CD4-positive, alpha-beta memory T cell (primary cell): ENCODE results near the gene ZNF281. TPM values are rescaled to one million over a fixed set of nuclear protein-coding genes. Genes with fewer than 3 reads are reported as not detected.

Source experiments
- CTCF ChIA-PET: fragments of 350-600 bp; sonication (Branson Sonifier 250); formaldehyde crosslinking; loops from one replicate; lab custom pipeline; 2021; ENCODE audit warnings: inconsistent platforms; ENCODE audit not compliant: partially characterized antibody; lab: Charles Lee
- POLR2A ChIA-PET: fragments of 350-600 bp; sonication (Branson Sonifier 250); formaldehyde crosslinking; loops from one replicate; lab custom pipeline; 2021; ENCODE audit not compliant: partially characterized antibody; lab: Charles Lee
- DNase-seq, 5 donors: peaks; one replicate each; pipeline versions ENCODE4 v3.0.0 to v3.0.0-alpha.2; 2020 to 2022; ENCODE audit warnings: mixed read lengths in 1 of 5
- H3K27ac ChIP-seq: one replicate; pipeline ENCODE4 v1.7.0; 2013; ENCODE audit warnings: low read depth, low read length
- H3K27me3 ChIP-seq: 2 replicates; pipeline ENCODE4 v1.7.0; 2013; ENCODE audit warnings: mild to moderate bottlenecking, low read length, moderate library complexity; ENCODE audit not compliant: insufficient read depth
- H3K36me3 ChIP-seq: 2 replicates; pipeline ENCODE4 v1.7.0; 2013; ENCODE audit warnings: mild to moderate bottlenecking, low read length, moderate library complexity; ENCODE audit not compliant: insufficient read depth
- H3K4me1 ChIP-seq: 2 replicates; pipeline ENCODE4 v1.7.0; 2013; ENCODE audit warnings: mild to moderate bottlenecking, low read length, moderate library complexity; ENCODE audit not compliant: insufficient read depth
- H3K4me3 ChIP-seq, 2 donors: one replicate each; pipeline ENCODE4 v1.7.0; 2013; ENCODE audit warnings: low read length in 2 of 2, mild to moderate bottlenecking in 1 of 2
- H3K9me3 ChIP-seq, 2 donors: one replicate each; pipeline ENCODE4 v1.7.0; 2013; ENCODE audit warnings: low read length in 2 of 2, control low read depth in 1 of 2; ENCODE audit not compliant: control insufficient read depth in 1 of 2
- H3K27ac Mint-ChIP-seq, 7 donors: one replicate each; pipeline ENCODE4 v1.8.0; 2020 to 2021; ENCODE audit warnings: mixed read lengths in 7 of 7, mild to moderate bottlenecking in 6 of 7, inconsistent platforms in 3 of 7, moderate library complexity in 3 of 7
- H3K27me3 Mint-ChIP-seq, 2 donors: one replicate each; pipeline ENCODE4 v1.8.0; 2020 to 2021; ENCODE audit warnings: mixed read lengths in 2 of 2
- H3K36me3 Mint-ChIP-seq, 2 donors: one replicate each; pipeline ENCODE4 v1.8.0; 2020 to 2021; ENCODE audit warnings: mixed read lengths in 2 of 2, inconsistent platforms in 1 of 2, mild to moderate bottlenecking in 1 of 2
- H3K4me1 Mint-ChIP-seq, 4 donors: one replicate each; pipeline ENCODE4 v1.8.0; 2020 to 2021; ENCODE audit warnings: mixed read lengths in 4 of 4, mild to moderate bottlenecking in 1 of 4
- H3K4me3 Mint-ChIP-seq, 8 donors: one replicate each; pipeline ENCODE4 v1.8.0; 2020 to 2021; ENCODE audit warnings: mixed read lengths in 8 of 8, mild to moderate bottlenecking in 7 of 8, moderate library complexity in 6 of 8, inconsistent platforms in 3 of 8
- H3K9me3 Mint-ChIP-seq, 8 donors: one replicate each; pipeline ENCODE4 v1.8.0; 2020 to 2021; ENCODE audit warnings: mixed read lengths in 8 of 8, mild to moderate bottlenecking in 5 of 8, inconsistent platforms in 3 of 8, moderate library complexity in 1 of 8
- intact Hi-C: fragments of 100-400 bp; cut with micrococcal nuclease; formaldehyde crosslinking; loops from one replicate; pipeline ENCODE4 v1.15.1; 2023
- polyA plus RNA-seq, 2 donors: library from polyadenylated mRNA; unstranded; fragments of 300-500 nt; fragmentation: Illumina TruSeq; gene quantifications; one replicate each; pipeline ENCODE4 v1.2.3, GENCODE V29; 2021
- total RNA-seq, 2 experiments: library from RNA; stranded (reverse); gene quantifications; one replicate each; pipeline ENCODE4 v1.2.3, GENCODE V29; 2021

Gene ZNF281
- total and polyA plus RNA-seq, 4 experiments from 2014 or later: 23.1 to 39.5 (median 25.0) TPM

- no peak overlapping the region for H3K27ac ChIP-seq
- ChIA-PET POLR2A (no interaction called here), CTCF (interaction anchor here (0.5 kb wide), 1 partner anchor 215 kb away, joined by 4 read pairs; no protein-coding TSS in a partner anchor)
- H3K36me3 Mint-ChIP-seq: no peaks in the 10 kb centered on the region
- H3K27me3 ChIP-seq: no peaks in the 10 kb centered on the region
- H3K9me3 ChIP-seq: no peaks in the 10 kb centered on the region
- no peaks in the 10 kb centered on the region for H3K4me1 Mint-ChIP-seq
- H3K4me3 ChIP-seq: no peak overlapping the region
- H3K27me3 Mint-ChIP-seq: no peaks in the 10 kb centered on the region
- H3K4me1 ChIP-seq: no peaks in the 10 kb centered on the region
- DNase-seq: no peak
- no peaks in the 10 kb centered on the region for H3K36me3 ChIP-seq
- no peak overlapping the region for H3K4me3 Mint-ChIP-seq
- no peak overlapping the region for H3K27ac Mint-ChIP-seq
- intact Hi-C loops: no loop called here
- H3K9me3 Mint-ChIP-seq: peaks cover 0 to 2% (median 0%) of the 10 kb centered on the region in 8 donors
These were observed 29.8 kb downstream of the ZNF281 start for GRCh38 chr1:200379940-200380588.

- Histone ChIP-seq H3K4me3 (no peak overlapping the region), H3K9me3 (no peaks in the 10 kb centered on the region), H3K4me1 (no peaks in the 10 kb centered on the region), H3K27me3 (no peaks in the 10 kb centered on the region), H3K36me3 (no peaks in the 10 kb centered on the region), H3K27ac (no peak overlapping the region)
- Mint-ChIP-seq H3K27ac (no peak overlapping the region), H3K4me3 (no peak overlapping the region), H3K9me3 (peaks cover 0 to 2% (median 0%) of the 10 kb centered on the region in 8 donors), H3K27me3 (no peaks in the 10 kb centered on the region), H3K36me3 (no peaks in the 10 kb centered on the region), H3K4me1 (no peaks in the 10 kb centered on the region)
- POLR2A ChIA-PET: no interaction called here
- CTCF ChIA-PET: no interaction called here
- DNase-seq: no peak
- intact Hi-C loops: no loop called here
These were observed 30.4 kb downstream of the ZNF281 start for GRCh38 chr1:200379432-200379757.

- ChIA-PET CTCF (no interaction called here), POLR2A (no interaction called here)
- peaks cover 0 to 2% (median 0%) of the 10 kb centered on the region in 8 donors for H3K9me3 Mint-ChIP-seq
- H3K4me3 ChIP-seq: no peak overlapping the region
- no peaks in the 10 kb centered on the region for H3K27me3 Mint-ChIP-seq
- H3K36me3 Mint-ChIP-seq: no peaks in the 10 kb centered on the region
- H3K4me1 Mint-ChIP-seq: no peaks in the 10 kb centered on the region
- H3K36me3 ChIP-seq: no peaks in the 10 kb centered on the region
- no peak overlapping the region for H3K27ac ChIP-seq
- H3K27me3 ChIP-seq: no peaks in the 10 kb centered on the region
- intact Hi-C loops: no loop called here
- no peaks in the 10 kb centered on the region for H3K9me3 ChIP-seq
- DNase-seq: no peak
- no peaks in the 10 kb centered on the region for H3K4me1 ChIP-seq
- H3K4me3 Mint-ChIP-seq: no peak overlapping the region
- no peak overlapping the region for H3K27ac Mint-ChIP-seq
These were observed 31.7 kb downstream of the ZNF281 start for GRCh38 chr1:200378096-200378495.

DNA sequence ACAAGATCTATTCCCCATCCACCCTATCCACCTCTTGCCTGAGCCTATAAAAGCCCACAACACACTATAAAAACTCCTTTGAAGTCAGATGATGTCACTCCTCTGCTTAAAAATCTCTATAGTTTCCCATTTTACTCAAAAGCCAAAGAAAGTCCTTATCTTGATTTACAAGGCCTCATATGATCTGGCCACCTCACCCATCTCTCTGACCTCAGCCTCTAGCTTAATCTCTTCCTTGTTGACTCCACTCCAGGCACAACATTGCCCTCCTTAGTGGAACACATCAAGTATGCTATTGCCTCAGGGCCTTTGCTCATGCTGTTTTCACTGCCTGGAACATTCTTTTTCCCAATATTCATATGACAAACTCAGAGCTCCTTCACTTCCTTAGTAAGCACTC is 33.3 kb downstream of the ZNF281 start:
- no peak overlapping the region for H3K27ac Mint-ChIP-seq
- CTCF ChIA-PET: interaction anchor here (0.9 kb wide), 1 partner anchor 50 kb away, joined by 3 read pairs; no protein-coding TSS in a partner anchor
- H3K9me3 ChIP-seq: no peaks in the 10 kb centered on the region

DNA sequence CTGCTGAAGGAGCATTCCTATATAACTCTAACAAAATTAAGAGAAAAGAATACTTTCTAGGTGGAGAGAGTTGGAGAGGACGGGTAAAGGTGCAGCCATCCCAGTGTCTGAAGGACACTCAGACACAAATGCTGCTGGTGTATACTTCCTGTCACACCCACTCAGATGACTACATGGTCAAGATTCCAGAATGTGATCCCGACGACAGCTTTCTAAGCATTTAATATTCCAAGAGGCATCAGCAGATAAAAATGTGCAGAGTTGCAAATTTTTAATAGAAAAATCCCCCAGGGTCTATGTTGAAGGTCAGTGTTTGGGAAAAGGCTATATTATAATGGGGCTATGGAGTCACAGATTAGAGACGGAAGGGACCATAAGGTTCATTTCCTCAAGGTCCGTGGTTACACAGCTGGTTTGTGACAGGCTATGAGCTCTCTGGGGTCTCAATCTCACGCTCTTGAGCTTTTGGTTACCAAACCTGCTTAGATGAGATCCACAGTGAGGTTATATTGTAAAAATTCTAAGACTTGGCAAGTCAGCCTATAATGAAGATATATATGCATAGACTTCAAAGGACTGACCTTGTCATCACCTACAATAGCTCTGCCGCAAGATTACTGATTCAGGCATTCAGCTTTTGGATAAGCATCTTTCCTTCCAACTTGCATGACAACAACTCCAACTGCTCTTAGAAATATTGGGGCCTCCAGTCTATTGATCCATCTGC is 35.1 kb downstream of the ZNF281 start:
- ChIA-PET POLR2A (interaction anchor here (1.0 kb wide), 1 partner anchor 49 kb away, joined by 3 read pairs; no protein-coding TSS in a partner anchor), CTCF (no interaction called here)
- Mint-ChIP-seq H3K36me3 (peaks cover 0 to 3% of the 10 kb centered on the region in 2 donors), H3K27me3 (no peaks in the 10 kb centered on the region), H3K4me1 (no peaks in the 10 kb centered on the region), H3K4me3 (no peak overlapping the region), H3K27ac (no peak overlapping the region), H3K9me3 (peaks cover 0 to 2% (median 0%) of the 10 kb centered on the region in 8 donors)
- H3K27me3 ChIP-seq: no peaks in the 10 kb centered on the region
- no peak for DNase-seq
- H3K27ac ChIP-seq: no peak overlapping the region
- intact Hi-C loops: no loop called here
- H3K9me3 ChIP-seq: no peaks in the 10 kb centered on the region
- no peak overlapping the region for H3K4me3 ChIP-seq
- no peaks in the 10 kb centered on the region for H3K36me3 ChIP-seq
- no peaks in the 10 kb centered on the region for H3K4me1 ChIP-seq

More for the DNA sequence above, 33.3 kb downstream of the ZNF281 start:
- Histone ChIP-seq H3K27me3 (no peaks in the 10 kb centered on the region), H3K4me3 (no peak overlapping the region), H3K36me3 (no peaks in the 10 kb centered on the region), H3K4me1 (no peaks in the 10 kb centered on the region), H3K27ac (no peak overlapping the region)
- no peak overlapping the region for H3K4me3 Mint-ChIP-seq
- POLR2A ChIA-PET: no interaction called here
- no peaks in the 10 kb centered on the region for H3K4me1 Mint-ChIP-seq
- H3K9me3 Mint-ChIP-seq: peaks cover 0 to 2% (median 0%) of the 10 kb centered on the region in 8 donors
- no peaks in the 10 kb centered on the region for H3K36me3 Mint-ChIP-seq
- DNase-seq: no peak
- no peaks in the 10 kb centered on the region for H3K27me3 Mint-ChIP-seq
- intact Hi-C loops: no loop called here

- POLR2A ChIA-PET: interaction anchor here (1.0 kb wide), 1 partner anchor 50 kb away, joined by 3 read pairs; no protein-coding TSS in a partner anchor
- intact Hi-C loops: no loop called here
- H3K4me1 ChIP-seq: no peaks in the 10 kb centered on the region
These were observed 36.0 kb downstream of the ZNF281 start for GRCh38 chr1:200373811-200374231.

GRCh38 chr1:200372885-200373181 is 37.0 kb downstream of the ZNF281 start:
- Mint-ChIP-seq H3K4me3 (no peak overlapping the region), H3K4me1 (no peaks in the 10 kb centered on the region), H3K36me3 (peaks cover 1 to 9% of the 10 kb centered on the region in 2 donors), H3K9me3 (peaks cover 0 to 2% (median 0%) of the 10 kb centered on the region in 8 donors), H3K27ac (no peak overlapping the region), H3K27me3 (no peaks in the 10 kb centered on the region)
- Histone ChIP-seq H3K9me3 (no peaks in the 10 kb centered on the region), H3K4me1 (no peaks in the 10 kb centered on the region), H3K4me3 (no peak overlapping the region), H3K27ac (no peak overlapping the region), H3K27me3 (no peaks in the 10 kb centered on the region), H3K36me3 (no peaks in the 10 kb centered on the region)
- CTCF ChIA-PET: interaction anchor here (0.9 kb wide), 1 partner anchor 94 kb away, joined by 3 read pairs; no protein-coding TSS in a partner anchor
- no peak for DNase-seq
- POLR2A ChIA-PET: no interaction called here
- intact Hi-C loops: no loop called here

More at GRCh38 chr1:200373811-200374231, 36.0 kb downstream of the ZNF281 start:
- Mint-ChIP-seq H3K4me3 (no peak overlapping the region), H3K4me1 (no peaks in the 10 kb centered on the region), H3K36me3 (peaks cover 0 to 8% of the 10 kb centered on the region in 2 donors), H3K27me3 (no peaks in the 10 kb centered on the region), H3K9me3 (peaks cover 0 to 2% (median 0%) of the 10 kb centered on the region in 8 donors), H3K27ac (no peak overlapping the region)
- DNase-seq: no peak
- CTCF ChIA-PET: no interaction called here
- H3K9me3 ChIP-seq: no peaks in the 10 kb centered on the region
- no peaks in the 10 kb centered on the region for H3K27me3 ChIP-seq
- H3K4me3 ChIP-seq: no peak overlapping the region
- H3K27ac ChIP-seq: no peak overlapping the region
- H3K36me3 ChIP-seq: no peaks in the 10 kb centered on the region
